RWPE2 (cell line): ENCODE results near the gene DUOXA1.
A peak's percentile ranks its signal among the peaks of the same experiment; 100 is the strongest.

Source experiments
- ATAC-seq: fragments of 200-7000 bp; cut with Tn5 transposase; 3 replicates; pipeline ENCODE4 v1.9.1; 2021; ENCODE audit warnings: low read depth
- DNase-seq: peaks from one replicate; pipeline ENCODE4 v3.0.0-alpha.2; 2020; ENCODE audit warnings: low spot score
- H3K27ac ChIP-seq: fragments of 450-650 bp; 2 replicates; pipeline ENCODE4 v1.5.1; 2017; ENCODE audit warnings: mild to moderate bottlenecking; ENCODE audit not compliant: poor library complexity, severe bottlenecking
- H3K27me3 ChIP-seq: fragments of 250-450 bp; sonication (Bioruptor Pico); 2 replicates; pipeline ENCODE4 v1.5.1; 2021; ENCODE audit warnings: mild to moderate bottlenecking, moderate library complexity; ENCODE audit not compliant: insufficient read depth, poor library complexity, severe bottlenecking
- H3K36me3 ChIP-seq: fragments of 250-450 bp; sonication (Bioruptor Pico); 2 replicates; pipeline ENCODE4 v1.5.1; 2020; ENCODE audit warnings: low read depth, mild to moderate bottlenecking, moderate library complexity
- H3K4me1 ChIP-seq: fragments of 250-450 bp; sonication (Bioruptor Pico); 2 replicates; pipeline ENCODE4 v1.5.1; 2021; ENCODE audit warnings: mild to moderate bottlenecking, moderate library complexity; ENCODE audit not compliant: insufficient read depth, poor library complexity, severe bottlenecking
- H3K4me3 ChIP-seq: fragments of 250-450 bp; sonication (Bioruptor Pico); 2 replicates; pipeline ENCODE4 v1.5.1; 2021; ENCODE audit warnings: mild to moderate bottlenecking, moderate library complexity; ENCODE audit not compliant: severe bottlenecking
- H3K9me3 ChIP-seq: fragments of 250-450 bp; sonication (Bioruptor Pico); 2 replicates; pipeline ENCODE4 v1.5.1; 2021; ENCODE audit warnings: mild to moderate bottlenecking, moderate library complexity; ENCODE audit not compliant: severe bottlenecking
- TF ChIP-seq, protein P1 (sequence below): fragments of 450-650 bp; IDR thresholded peaks from one replicate; pipeline ENCODE4 v1.5.1; 2017; ENCODE audit warnings: mild to moderate bottlenecking, moderate library complexity; ENCODE audit not compliant: poor library complexity, severe bottlenecking

Gene DUOXA1

DNA sequence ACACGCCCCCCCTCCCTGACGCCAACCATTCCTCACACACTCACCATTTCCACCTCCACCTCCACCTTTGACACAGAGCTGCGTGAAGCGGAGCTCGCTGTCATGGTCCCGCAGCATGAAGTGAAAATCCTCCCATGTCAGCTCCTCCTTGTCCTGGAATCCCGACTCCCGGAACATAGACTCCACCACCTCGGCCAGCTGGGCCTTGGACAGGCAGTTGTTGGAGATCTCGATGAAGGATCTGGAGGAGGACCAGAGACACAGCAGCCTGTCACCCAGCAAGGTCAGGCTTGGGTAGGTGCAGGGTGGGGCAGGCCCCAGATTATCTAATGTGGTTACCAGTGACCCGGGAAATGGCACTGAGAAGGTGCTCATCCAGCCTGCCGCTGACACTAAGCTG lies 27.9 kb downstream of the DUOXA1 start:
- TF ChIP-seq, protein P1, sequence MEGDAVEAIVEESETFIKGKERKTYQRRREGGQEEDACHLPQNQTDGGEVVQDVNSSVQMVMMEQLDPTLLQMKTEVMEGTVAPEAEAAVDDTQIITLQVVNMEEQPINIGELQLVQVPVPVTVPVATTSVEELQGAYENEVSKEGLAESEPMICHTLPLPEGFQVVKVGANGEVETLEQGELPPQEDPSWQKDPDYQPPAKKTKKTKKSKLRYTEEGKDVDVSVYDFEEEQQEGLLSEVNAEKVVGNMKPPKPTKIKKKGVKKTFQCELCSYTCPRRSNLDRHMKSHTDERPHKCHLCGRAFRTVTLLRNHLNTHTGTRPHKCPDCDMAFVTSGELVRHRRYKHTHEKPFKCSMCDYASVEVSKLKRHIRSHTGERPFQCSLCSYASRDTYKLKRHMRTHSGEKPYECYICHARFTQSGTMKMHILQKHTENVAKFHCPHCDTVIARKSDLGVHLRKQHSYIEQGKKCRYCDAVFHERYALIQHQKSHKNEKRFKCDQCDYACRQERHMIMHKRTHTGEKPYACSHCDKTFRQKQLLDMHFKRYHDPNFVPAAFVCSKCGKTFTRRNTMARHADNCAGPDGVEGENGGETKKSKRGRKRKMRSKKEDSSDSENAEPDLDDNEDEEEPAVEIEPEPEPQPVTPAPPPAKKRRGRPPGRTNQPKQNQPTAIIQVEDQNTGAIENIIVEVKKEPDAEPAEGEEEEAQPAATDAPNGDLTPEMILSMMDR: no peak
- ATAC-seq: no peak
- Histone ChIP-seq H3K27ac (no peak overlapping the region), H3K36me3 (no peaks in the 10 kb centered on the region), H3K4me3 (no peak overlapping the region), H3K9me3 (no peaks in the 10 kb centered on the region), H3K4me1 (no peaks in the 10 kb centered on the region), H3K27me3 (no peaks in the 10 kb centered on the region)
- no peak for DNase-seq

DNA sequence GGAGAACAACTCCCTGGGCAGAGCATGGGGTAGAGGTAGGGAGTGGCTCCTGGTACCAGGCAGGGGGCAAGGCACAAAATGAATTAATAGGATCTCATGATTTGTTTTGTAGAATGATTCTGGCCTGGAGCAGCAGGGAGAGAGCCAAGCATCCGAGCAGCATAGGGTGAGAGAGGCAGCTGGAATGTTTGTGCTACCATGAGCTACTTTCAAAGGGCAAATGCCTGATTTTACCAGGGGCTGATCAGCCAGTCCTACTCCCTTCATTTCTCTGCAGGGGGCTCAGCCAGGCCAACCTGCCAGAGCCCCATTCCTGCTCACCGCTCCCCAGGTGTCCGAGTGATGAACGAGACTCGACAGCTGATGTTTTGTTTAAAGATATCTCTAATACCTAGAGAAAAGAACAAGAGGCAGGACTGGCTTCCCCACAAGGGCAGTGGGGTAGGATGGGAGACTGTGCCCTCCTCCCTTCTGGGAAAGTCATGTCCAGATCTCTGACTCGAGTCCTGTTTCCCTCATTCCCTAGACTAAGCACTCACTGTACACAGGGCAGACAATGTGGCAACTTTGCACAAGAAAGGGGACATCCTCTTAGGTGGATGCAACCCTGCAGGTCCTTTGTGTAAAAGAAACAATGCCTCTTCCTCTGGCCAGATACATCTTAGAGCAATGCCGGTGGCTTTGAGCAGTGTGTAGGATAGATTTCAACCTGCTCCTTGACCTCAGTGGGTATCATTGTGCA lies 28.6 kb downstream of the DUOXA1 start:
- H3K4me3 ChIP-seq: no peak overlapping the region
- no peaks in the 10 kb centered on the region for H3K9me3 ChIP-seq
- no peaks in the 10 kb centered on the region for H3K4me1 ChIP-seq
- DNase-seq: no peak
- H3K27ac ChIP-seq: no peak overlapping the region
- H3K36me3 ChIP-seq: no peaks in the 10 kb centered on the region
- no peaks in the 10 kb centered on the region for H3K27me3 ChIP-seq
- peak; percentile 18; the same call in 1 of the 3 replicates for ATAC-seq
- TF ChIP-seq, protein P1: no peak

DNA sequence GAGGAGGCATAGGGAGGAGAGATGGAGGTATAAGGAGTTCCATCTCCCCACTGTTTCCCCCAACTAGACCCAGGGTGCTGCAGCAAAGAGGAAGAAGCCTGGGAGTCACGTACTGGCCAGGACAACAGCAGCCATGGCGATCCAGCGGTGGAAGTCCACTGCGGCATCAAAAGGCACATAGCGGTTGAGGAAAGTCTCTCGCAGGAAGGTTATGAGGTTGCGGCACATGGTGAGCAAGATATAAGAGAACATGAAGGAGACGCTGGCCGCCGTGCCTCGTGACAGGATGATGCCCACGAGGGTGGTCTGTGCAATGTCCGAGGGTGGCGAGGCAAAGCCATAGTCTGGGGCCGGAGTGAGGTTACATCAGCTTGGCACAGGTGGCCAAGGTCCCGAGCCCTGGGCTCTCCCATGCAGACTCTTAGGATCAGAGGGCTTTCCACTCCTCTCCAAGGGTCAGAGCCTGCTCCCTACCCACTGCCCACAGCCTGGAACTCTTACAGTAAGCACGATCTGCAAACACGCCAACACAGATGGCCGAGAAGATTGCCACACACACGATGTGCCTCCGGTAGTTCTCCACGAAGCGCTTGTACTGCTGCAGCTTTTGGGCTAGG lies 30.0 kb downstream of the DUOXA1 start:
- ATAC-seq (no peak), DNase-seq (no peak)
- TF ChIP-seq, protein P1: no peak
- Histone ChIP-seq H3K27me3 (no peaks in the 10 kb centered on the region), H3K9me3 (no peaks in the 10 kb centered on the region), H3K4me3 (no peak overlapping the region), H3K36me3 (no peaks in the 10 kb centered on the region), H3K4me1 (no peaks in the 10 kb centered on the region), H3K27ac (no peak overlapping the region)

DNA sequence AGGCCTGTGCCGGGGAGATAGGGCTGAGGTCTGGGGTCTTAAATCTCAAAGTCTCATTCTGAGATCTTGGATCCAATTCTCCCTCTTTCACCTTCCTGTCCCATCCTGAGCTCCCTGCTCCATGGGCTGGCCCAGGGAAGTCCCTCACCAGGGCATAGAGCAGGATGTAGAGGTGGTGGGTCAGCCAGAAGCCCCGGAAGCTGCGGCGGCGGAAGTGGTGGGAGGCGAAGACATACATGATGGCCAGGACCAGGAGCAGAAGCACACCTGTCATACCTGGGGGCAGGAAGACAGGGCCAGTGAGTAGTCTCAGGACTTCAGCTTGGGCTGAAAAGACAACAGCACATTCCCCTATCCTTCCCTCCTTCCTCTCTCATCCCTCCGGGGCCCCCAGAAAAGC lies 32.2 kb downstream of the DUOXA1 start:
- no peaks in the 10 kb centered on the region for H3K4me1 ChIP-seq
- ATAC-seq: no peak
- H3K36me3 ChIP-seq: no peaks in the 10 kb centered on the region
- H3K27ac ChIP-seq: no peak overlapping the region
- no peaks in the 10 kb centered on the region for H3K9me3 ChIP-seq
- no peak for DNase-seq
- TF ChIP-seq, protein P1: no peak
- H3K27me3 ChIP-seq: no peaks in the 10 kb centered on the region
- no peak overlapping the region for H3K4me3 ChIP-seq

DNA sequence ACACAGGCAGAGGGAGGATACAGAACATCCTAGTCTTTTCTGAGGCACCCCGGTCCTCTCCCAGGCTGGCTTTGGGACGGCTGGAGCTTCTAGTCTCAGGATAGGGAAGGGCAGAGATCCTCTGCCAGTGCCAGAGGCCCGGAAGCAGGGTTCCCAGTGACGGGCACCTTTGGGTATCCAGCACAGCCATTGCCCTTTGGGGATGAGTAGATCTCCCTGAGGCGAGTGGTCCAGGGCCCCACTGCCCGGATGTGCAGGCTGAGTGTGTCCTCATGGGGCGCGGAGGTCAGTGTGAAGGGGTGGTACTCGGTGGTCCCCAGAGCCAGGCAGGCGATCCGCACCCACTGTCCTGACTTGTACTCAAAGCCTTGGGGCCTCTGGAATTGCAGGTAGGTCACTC lies 34.0 kb downstream of the DUOXA1 start:
- ATAC-seq (no peak), DNase-seq (no peak)
- Histone ChIP-seq H3K4me1 (no peaks in the 10 kb centered on the region), H3K36me3 (no peaks in the 10 kb centered on the region), H3K9me3 (no peaks in the 10 kb centered on the region), H3K27ac (no peak overlapping the region), H3K27me3 (no peaks in the 10 kb centered on the region), H3K4me3 (no peak overlapping the region)
- TF ChIP-seq, protein P1: no peak
